Peyer's patch (tissue), 4 donors: ENCODE measurements around the gene CHAF1B. TPM values are rescaled to one million over a fixed set of nuclear protein-coding genes. Genes with fewer than 3 reads are reported as not detected.

Experiments used
- DNase-seq, 3 donors: peaks; one replicate each; pipeline ENCODE4 v3.0.0-alpha.2; 2017 to 2019
- H3K27ac ChIP-seq, 4 donors: fragments of 200-600 bp; sonication (generic); one replicate each; pipeline ENCODE4 v1.5.1; 2016 to 2019
- H3K27me3 ChIP-seq, 2 donors: fragments of 200-600 bp; sonication (generic); one replicate each; pipeline ENCODE4 v1.5.1; 2019
- H3K36me3 ChIP-seq, 3 donors: fragments of 200-600 bp; sonication (generic); one replicate each; pipeline ENCODE4 v1.5.1; 2016 to 2019
- H3K4me1 ChIP-seq, 4 donors: fragments of 200-600 bp; sonication (generic); one replicate each; pipeline ENCODE4 v1.5.1; 2016 to 2019
- H3K4me3 ChIP-seq, 4 donors: fragments of 200-600 bp; sonication (generic); 1 replicate in 3 of 4; 2 replicates in 1 of 4; pipeline ENCODE4 v1.5.1; 2016 to 2019; ENCODE audit warnings: mild to moderate bottlenecking in 1 of 4
- H3K9me3 ChIP-seq, 4 donors: fragments of 200-600 bp; sonication (generic); one replicate each; pipeline ENCODE4 v1.5.1; 2016 to 2019; ENCODE audit warnings: mild to moderate bottlenecking in 1 of 4
- POLR2A ChIP-seq, 2 donors: fragments of 450-650 bp; IDR thresholded peaks; one replicate each; pipeline ENCODE4 v1.5.1; 2017; ENCODE audit warnings: antibody characterized with exemption in 2 of 2, mild to moderate bottlenecking in 2 of 2, moderate library complexity in 2 of 2
- total RNA-seq, 4 donors: library from RNA; depleted of rRNA; stranded (reverse); fragments of >200 nt; gene quantifications; one replicate each; pipeline ENCODE4 v1.1.0, GENCODE V29; 2016
- TF ChIP-seq, protein P1 (sequence below), 6 experiments: fragments of 450-650 bp in 4 of 6; fragments of 200-600 bp in 2 of 6; sonication (generic) in 1 of 6; IDR thresholded peaks; one replicate each; pipeline ENCODE4 v1.5.1; 2017 to 2019; ENCODE audit warnings: antibody characterized with exemption in 6 of 6, mild to moderate bottlenecking in 3 of 6, moderate library complexity in 1 of 6

The CHAF1B gene
- total RNA-seq, 4 donors from 2014 or later, result 0.85 to 11.6 (median 1.3) TPM

DNA sequence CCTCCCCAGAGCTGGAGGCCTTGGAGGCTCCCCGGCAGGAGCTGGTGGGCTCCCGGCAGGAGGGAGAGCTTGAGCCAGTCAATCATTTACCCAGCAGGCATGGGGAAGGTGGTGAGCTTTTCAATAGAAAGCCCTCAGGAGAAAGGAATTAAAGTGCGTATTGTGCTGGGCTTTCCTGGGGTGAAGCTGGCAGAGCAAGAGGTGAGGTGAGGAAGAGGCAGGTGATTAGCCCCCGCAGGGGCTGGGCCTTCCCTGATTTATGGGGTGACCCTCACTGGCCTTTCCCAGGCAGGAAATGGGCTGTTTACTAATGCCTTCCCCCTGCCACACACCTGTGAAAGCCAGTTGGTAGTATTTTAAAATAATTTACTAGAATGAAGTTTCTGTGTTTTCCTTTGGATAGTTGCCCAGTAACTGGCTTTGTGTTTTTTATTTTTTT lies 68.9 kb downstream of the CHAF1B start:
- no peaks in the 10 kb centered on the region for H3K4me1 ChIP-seq
- no peak overlapping the region for H3K4me3 ChIP-seq
- no peak for TF ChIP-seq POLR2A (IDR thresholded peaks at IDR 0.05)
- TF ChIP-seq, protein P1, sequence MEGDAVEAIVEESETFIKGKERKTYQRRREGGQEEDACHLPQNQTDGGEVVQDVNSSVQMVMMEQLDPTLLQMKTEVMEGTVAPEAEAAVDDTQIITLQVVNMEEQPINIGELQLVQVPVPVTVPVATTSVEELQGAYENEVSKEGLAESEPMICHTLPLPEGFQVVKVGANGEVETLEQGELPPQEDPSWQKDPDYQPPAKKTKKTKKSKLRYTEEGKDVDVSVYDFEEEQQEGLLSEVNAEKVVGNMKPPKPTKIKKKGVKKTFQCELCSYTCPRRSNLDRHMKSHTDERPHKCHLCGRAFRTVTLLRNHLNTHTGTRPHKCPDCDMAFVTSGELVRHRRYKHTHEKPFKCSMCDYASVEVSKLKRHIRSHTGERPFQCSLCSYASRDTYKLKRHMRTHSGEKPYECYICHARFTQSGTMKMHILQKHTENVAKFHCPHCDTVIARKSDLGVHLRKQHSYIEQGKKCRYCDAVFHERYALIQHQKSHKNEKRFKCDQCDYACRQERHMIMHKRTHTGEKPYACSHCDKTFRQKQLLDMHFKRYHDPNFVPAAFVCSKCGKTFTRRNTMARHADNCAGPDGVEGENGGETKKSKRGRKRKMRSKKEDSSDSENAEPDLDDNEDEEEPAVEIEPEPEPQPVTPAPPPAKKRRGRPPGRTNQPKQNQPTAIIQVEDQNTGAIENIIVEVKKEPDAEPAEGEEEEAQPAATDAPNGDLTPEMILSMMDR (IDR thresholded peaks at IDR 0.05), result no peak
- DNase-seq, result no peak
- H3K27me3 ChIP-seq, result no peaks in the 10 kb centered on the region
- no peaks in the 10 kb centered on the region for H3K36me3 ChIP-seq
- H3K27ac ChIP-seq, result no peak overlapping the region
- no peaks in the 10 kb centered on the region for H3K9me3 ChIP-seq

DNA sequence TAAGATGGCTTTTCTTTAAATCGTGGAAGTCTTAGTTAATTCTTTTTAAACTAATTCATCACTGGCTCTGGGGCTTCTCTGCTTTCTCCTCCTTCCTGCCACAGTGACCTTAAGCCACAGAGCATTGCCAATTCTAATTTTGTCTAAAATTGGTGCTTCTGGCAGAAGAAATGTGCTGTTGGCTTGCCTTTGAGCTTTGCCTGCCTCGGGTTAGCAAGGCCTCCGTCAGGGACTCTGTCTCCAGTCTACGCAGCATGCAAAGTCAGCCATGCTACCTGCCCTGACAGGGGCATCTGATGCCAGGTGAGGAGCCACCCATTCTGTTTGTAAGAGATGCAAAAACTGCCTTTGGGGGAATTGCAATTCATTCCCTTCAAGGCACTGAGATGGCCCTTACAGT lies 69.5 kb downstream of the CHAF1B start:
- H3K4me1 ChIP-seq, result no peaks in the 10 kb centered on the region
- no peak for DNase-seq
- no peaks in the 10 kb centered on the region for H3K27me3 ChIP-seq
- TF ChIP-seq, protein P1 (IDR thresholded peaks at IDR 0.05), result no peak
- TF ChIP-seq POLR2A (IDR thresholded peaks at IDR 0.05), result no peak
- H3K4me3 ChIP-seq, result no peak overlapping the region
- no peaks in the 10 kb centered on the region for H3K9me3 ChIP-seq
- no peak overlapping the region for H3K27ac ChIP-seq
- no peaks in the 10 kb centered on the region for H3K36me3 ChIP-seq

DNA sequence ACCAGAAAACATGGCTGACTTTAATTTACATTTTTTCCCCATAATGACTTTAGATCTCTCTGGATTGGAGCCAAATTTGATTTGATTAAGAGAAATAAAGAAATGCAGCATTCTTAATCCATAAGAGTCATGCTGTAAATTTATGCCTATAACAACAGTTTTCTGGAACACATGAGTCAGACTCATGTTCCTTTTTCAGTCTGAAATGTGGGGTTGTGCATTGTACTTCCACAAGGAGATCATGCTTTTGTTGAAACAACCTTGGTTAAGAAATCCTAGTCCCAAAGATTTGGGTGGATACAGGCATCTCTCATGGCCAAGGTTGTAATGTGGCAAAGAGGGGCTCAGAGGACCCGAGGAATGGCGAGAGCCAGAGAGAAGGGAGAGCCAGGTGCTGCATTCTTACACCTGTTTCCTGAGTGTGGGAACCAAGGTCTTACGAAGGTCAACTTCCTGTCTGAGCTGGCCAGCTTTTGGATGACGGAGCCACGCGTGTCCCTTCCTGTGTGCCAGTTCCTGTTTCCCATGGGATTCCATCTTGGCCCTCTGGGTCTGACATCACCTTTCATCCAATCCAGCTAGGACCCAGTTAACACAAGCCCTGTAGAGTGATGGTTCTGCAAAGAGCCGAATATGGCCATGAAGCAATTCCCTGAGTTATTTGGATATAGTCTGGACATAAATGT lies 71.7 kb downstream of the CHAF1B start:
- TF ChIP-seq, protein P1 (IDR thresholded peaks at IDR 0.05), result no peak
- no peak for TF ChIP-seq POLR2A (IDR thresholded peaks at IDR 0.05)
- H3K27ac ChIP-seq, result no peak overlapping the region
- DNase-seq, result no peak
- no peaks in the 10 kb centered on the region for H3K27me3 ChIP-seq
- no peaks in the 10 kb centered on the region for H3K36me3 ChIP-seq
- H3K4me3 ChIP-seq, result no peak overlapping the region
- H3K4me1 ChIP-seq, result no peaks in the 10 kb centered on the region
- H3K9me3 ChIP-seq, result no peaks in the 10 kb centered on the region

DNA sequence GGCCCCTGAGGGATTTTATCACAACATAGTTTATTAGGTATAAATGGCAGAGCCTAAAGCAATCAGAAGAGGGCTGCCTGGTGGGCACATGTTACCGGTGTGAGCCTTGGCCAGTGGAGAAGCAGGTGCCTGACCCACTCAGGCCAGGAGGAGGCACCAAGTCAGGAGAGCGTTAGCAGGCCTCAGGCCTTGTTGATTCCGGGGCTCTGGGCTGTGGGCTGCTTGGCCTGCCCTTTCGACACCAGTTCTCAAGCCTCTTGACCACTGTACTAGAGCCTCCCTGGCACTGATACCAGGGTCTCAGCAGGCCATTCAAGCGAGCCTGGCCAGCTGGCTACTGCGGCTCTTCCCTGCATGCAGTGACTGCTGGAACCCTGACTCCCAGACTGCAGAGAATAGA lies 73.9 kb downstream of the CHAF1B start:
- Histone ChIP-seq H3K4me3 (no peak overlapping the region), H3K4me1 (no peaks in the 10 kb centered on the region), H3K9me3 (no peaks in the 10 kb centered on the region), H3K27ac (no peak overlapping the region), H3K36me3 (no peaks in the 10 kb centered on the region), H3K27me3 (no peaks in the 10 kb centered on the region)
- no peak for DNase-seq
- TF ChIP-seq, protein P1 (IDR thresholded peaks at IDR 0.05), result no peak
- no peak for TF ChIP-seq POLR2A (IDR thresholded peaks at IDR 0.05)

DNA sequence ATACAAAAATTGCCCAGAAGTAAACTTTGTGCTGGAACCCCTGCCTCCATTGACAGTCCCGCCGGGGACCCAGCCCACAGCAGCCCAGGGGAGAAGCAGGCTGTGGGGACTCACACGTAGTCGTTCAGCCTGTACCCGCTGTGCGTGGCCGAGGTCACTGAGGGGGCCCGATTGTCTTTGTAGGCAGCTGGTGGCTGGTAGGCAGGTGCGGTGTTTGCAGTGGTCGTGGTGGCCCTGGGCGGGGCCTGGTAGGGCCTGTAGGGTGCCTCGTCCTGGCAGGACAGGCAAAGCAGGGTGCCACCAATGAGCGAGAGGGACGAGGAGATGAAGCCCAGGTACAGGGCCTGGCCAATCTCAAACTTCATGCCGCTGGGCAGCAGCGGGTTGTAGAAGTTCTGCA lies 75.7 kb downstream of the CHAF1B start:
- H3K4me3 ChIP-seq, result no peak overlapping the region
- no peaks in the 10 kb centered on the region for H3K36me3 ChIP-seq
- no peak for TF ChIP-seq POLR2A (IDR thresholded peaks at IDR 0.05)
- TF ChIP-seq, protein P1 (IDR thresholded peaks at IDR 0.05), result no peak
- H3K9me3 ChIP-seq, result no peaks in the 10 kb centered on the region
- H3K27ac ChIP-seq, result no peak overlapping the region
- DNase-seq, result no peak
- H3K4me1 ChIP-seq, result no peaks in the 10 kb centered on the region
- no peaks in the 10 kb centered on the region for H3K27me3 ChIP-seq
